IMR-90 (cell line): ENCODE results near the gene RABEP2. TPM values are rescaled to one million over a fixed set of nuclear protein-coding genes. Genes with fewer than 3 reads are reported as not detected.

Experiments
- ATAC-seq: fragments of 200-7000 bp; cut with Tn5 transposase; 2 replicates; pipeline ENCODE4 v1.9.1; 2020; ENCODE audit warnings: low read depth, mild to moderate bottlenecking, moderate library complexity
- BruUV-seq: library from RNA; stranded (reverse); fragments of 400-500 nt; replicated peaks from 2 replicates; lab custom pipeline; 2021; lab: Mats Ljungman, UMichigan
- CTCF ChIA-PET: fragments of 300-600 bp; formaldehyde crosslinking; extraction: SDS; loops from one replicate; lab custom pipeline; 2021; ENCODE audit warnings: antibody characterized with exemption; lab: Yijun Ruan, JAX
- POLR2A ChIA-PET: fragments of 300-600 bp; sonication (Branson Sonifier 250); formaldehyde crosslinking; loops from one replicate; lab custom pipeline; 2022; ENCODE audit warnings: antibody characterized with exemption; ENCODE audit not compliant: unreplicated experiment; lab: Charles Lee
- DNase-seq: peaks from one replicate; pipeline ENCODE4 v3.0.0; 2013
- H2AFZ ChIP-seq: replicated peaks from 2 replicates; pipeline ENCODE3; 2013; ENCODE audit warnings: low read length, mild to moderate bottlenecking; ENCODE audit not compliant: poor library complexity
- H2AK5ac ChIP-seq: 2 replicates; pipeline ENCODE4 v1.6.1; 2013; ENCODE audit warnings: low read depth, low read length, inconsistent platforms
- H2AK9ac ChIP-seq: replicated peaks from 2 replicates; pipeline ENCODE3; 2013; ENCODE audit warnings: mild to moderate bottlenecking, low read depth, low read length, moderate library complexity; ENCODE audit not compliant: poor library complexity
- H2BK120ac ChIP-seq: 2 replicates; pipeline ENCODE4 v1.6.1; 2013; ENCODE audit warnings: low read depth, low read length, inconsistent platforms
- H2BK15ac ChIP-seq: 3 replicates; pipeline ENCODE4 v1.6.1; 2013; ENCODE audit warnings: low read depth, low read length, inconsistent platforms
- H2BK20ac ChIP-seq: 2 replicates; pipeline ENCODE4 v1.6.1; 2013; ENCODE audit warnings: low read depth, mild to moderate bottlenecking, inconsistent platforms, low read length, moderate library complexity
- H2BK5ac ChIP-seq: 2 replicates; pipeline ENCODE4 v1.6.1; 2013; ENCODE audit warnings: mild to moderate bottlenecking, low read depth, low read length, inconsistent platforms; ENCODE audit not compliant: poor library complexity, severe bottlenecking
- H3K14ac ChIP-seq: replicated peaks from 2 replicates; pipeline ENCODE4 v1.6.1; 2013; ENCODE audit warnings: low read depth, low read length, inconsistent platforms
- H3K18ac ChIP-seq: 2 replicates; pipeline ENCODE4 v1.6.1; 2013; ENCODE audit warnings: low read depth, low read length, control low read depth
- H3K23ac ChIP-seq: 2 replicates; pipeline ENCODE4 v1.6.1; 2013; ENCODE audit warnings: low read depth, low read length, inconsistent platforms
- H3K27ac ChIP-seq: 2 replicates; pipeline ENCODE4 v1.5.1; 2013; ENCODE audit warnings: mild to moderate bottlenecking, control low read depth, low read length; ENCODE audit not compliant: insufficient read depth
- H3K27me3 ChIP-seq: 2 replicates; pipeline ENCODE4 v1.6.1; 2013; ENCODE audit warnings: low read length; ENCODE audit not compliant: control insufficient read depth, insufficient read depth
- H3K36me3 ChIP-seq: 2 replicates; pipeline ENCODE4 v1.6.1; 2013; ENCODE audit warnings: low read length, mixed read lengths; ENCODE audit not compliant: control insufficient read depth, insufficient read depth
- H3K4ac ChIP-seq: 2 replicates; pipeline ENCODE4 v1.6.1; 2013; ENCODE audit warnings: low read depth, low read length, inconsistent platforms
- H3K4me1 ChIP-seq: 2 replicates; pipeline ENCODE4 v1.6.1; 2013; ENCODE audit warnings: low read length, mixed read lengths; ENCODE audit not compliant: control insufficient read depth, insufficient read depth
- H3K4me2 ChIP-seq: 2 replicates; pipeline ENCODE4 v1.6.1; 2013; ENCODE audit warnings: low read depth, mild to moderate bottlenecking, control low read depth, low read length, moderate library complexity
- H3K4me3 ChIP-seq: 2 replicates; pipeline ENCODE4 v1.5.1; 2013; ENCODE audit warnings: low read depth, mild to moderate bottlenecking, control low read depth, low read length, moderate library complexity; ENCODE audit not compliant: insufficient read depth
- H3K56ac ChIP-seq: 2 replicates; pipeline ENCODE4 v1.6.1; 2013; ENCODE audit warnings: low read length, inconsistent platforms; ENCODE audit not compliant: insufficient read depth; ENCODE audit errors: extremely low read depth
- H3K79me1 ChIP-seq, 2 experiments: 2 replicates each; pipeline ENCODE4 v1.6.1; 2013; ENCODE audit warnings: low read length in 2 of 2, inconsistent platforms in 1 of 2, low read depth in 1 of 2
- H3K9ac ChIP-seq: 2 replicates; pipeline ENCODE4 v1.6.1; 2013; ENCODE audit warnings: low read depth, low read length, control low read depth
- H3K9me1 ChIP-seq: 2 replicates; pipeline ENCODE4 v1.6.1; 2013; ENCODE audit warnings: low read length, inconsistent platforms; ENCODE audit not compliant: insufficient read depth
- H3K9me3 ChIP-seq: 2 replicates; pipeline ENCODE4 v1.6.1; 2013; ENCODE audit warnings: low read length; ENCODE audit not compliant: control insufficient read depth, insufficient read depth
- H4K20me1 ChIP-seq: 2 replicates; pipeline ENCODE4 v1.6.1; 2013; ENCODE audit warnings: low read length, inconsistent platforms; ENCODE audit not compliant: insufficient read depth
- H4K5ac ChIP-seq: 2 replicates; pipeline ENCODE4 v1.6.1; 2013; ENCODE audit warnings: mild to moderate bottlenecking, low read depth, low read length, control low read depth
- H4K8ac ChIP-seq, 2 experiments: 2 replicates each; pipeline ENCODE4 v1.6.1; 2013; ENCODE audit warnings: low read depth in 2 of 2, low read length in 2 of 2, control low read depth in 1 of 2, inconsistent platforms in 1 of 2
- H4K91ac ChIP-seq: 2 replicates; pipeline ENCODE4 v1.6.1; 2013; ENCODE audit warnings: low read depth, low read length, inconsistent platforms; ENCODE audit not compliant: insufficient read depth
- BHLHE40 ChIP-seq: fragments of 150-350 bp; IDR thresholded peaks from 2 replicates; pipeline ENCODE4 v1.6.1; 2016; ENCODE audit warnings: mild to moderate bottlenecking, low read depth, low read length
- CEBPB ChIP-seq: IDR thresholded peaks from 2 replicates; pipeline ENCODE4 v1.6.1; 2012; ENCODE audit warnings: low read depth, low read length, improper control_type of control experiment
- CHD1 ChIP-seq: IDR thresholded peaks from 2 replicates; pipeline ENCODE4 v1.6.1; 2012; ENCODE audit warnings: low read depth, low read length, improper control_type of control experiment
- CTCF ChIP-seq: conservative IDR thresholded peaks from 2 replicates; pipeline ENCODE4 v1.5.1; 2012; ENCODE audit warnings: mild to moderate bottlenecking, low read depth, low read length, improper control_type of control experiment
- ELK1 ChIP-seq: fragments of 150-350 bp; IDR thresholded peaks from 2 replicates; pipeline ENCODE4 v1.6.1; 2016; ENCODE audit warnings: low read depth, mild to moderate bottlenecking, low read length, moderate library complexity, borderline replicate concordance
- FOS ChIP-seq: fragments of 150-350 bp; IDR thresholded peaks from 2 replicates; pipeline ENCODE4 v1.6.1; 2016; ENCODE audit warnings: low read depth, low read length
- MAFK ChIP-seq: IDR thresholded peaks from 2 replicates; pipeline ENCODE4 v1.6.1; 2012; ENCODE audit warnings: low read depth, low read length, improper control_type of control experiment
- MAZ ChIP-seq: IDR thresholded peaks from 2 replicates; pipeline ENCODE4 v1.6.1; 2012; ENCODE audit warnings: low read depth, mild to moderate bottlenecking, low read length, improper control_type of control experiment, moderate library complexity, borderline replicate concordance
- MXI1 ChIP-seq: IDR thresholded peaks from 2 replicates; pipeline ENCODE4 v1.6.1; 2012; ENCODE audit warnings: low read depth, mild to moderate bottlenecking, low read length, moderate library complexity, borderline replicate concordance
- NFE2L2 ChIP-seq: fragments of 150-350 bp; IDR thresholded peaks from 2 replicates; pipeline ENCODE4 v1.6.1; 2016; ENCODE audit warnings: low read depth, mild to moderate bottlenecking, low read length
- POLR2A ChIP-seq: IDR thresholded peaks from 2 replicates; pipeline ENCODE4 v1.6.1; 2012; ENCODE audit warnings: mild to moderate bottlenecking, low read depth, low read length
- RAD21 ChIP-seq: IDR thresholded peaks from 2 replicates; pipeline ENCODE4 v1.6.1; 2012; ENCODE audit warnings: low read length, improper control_type of control experiment
- RCOR1 ChIP-seq: IDR thresholded peaks from 2 replicates; pipeline ENCODE4 v1.6.1; 2012; ENCODE audit warnings: mild to moderate bottlenecking, low read length, improper control_type of control experiment; ENCODE audit not compliant: insufficient replicate concordance
- RFX5 ChIP-seq: IDR thresholded peaks from 2 replicates; pipeline ENCODE4 v1.8.0; 2012; ENCODE audit warnings: low read depth, mild to moderate bottlenecking, low read length, moderate library complexity
- SMC3 ChIP-seq: fragments of 150-350 bp; IDR thresholded peaks from 2 replicates; pipeline ENCODE4 v1.6.1; 2016; ENCODE audit warnings: low read depth, mild to moderate bottlenecking, antibody characterized with exemption, low read length, moderate library complexity
- USF2 ChIP-seq: fragments of 150-350 bp; IDR thresholded peaks from 2 replicates; pipeline ENCODE4 v1.6.1; 2017; ENCODE audit warnings: mild to moderate bottlenecking, antibody characterized with exemption, low read length, low read depth
- WGBS, 2 experiments: methylation state at CpG; one replicate each; pipeline versions ENCODE4 v1.1.5 to v1.1.7; 2013; ENCODE audit warnings: missing lambda C conversion rate in 2 of 2; ENCODE audit not compliant: insufficient read length in 1 of 2; ENCODE audit errors: extremely low coverage in 2 of 2; 5-methylcytosine and 5-hydroxymethylcytosine counted together
- dilution Hi-C: fragments of 300-500 bp; cut with HindIII; formaldehyde crosslinking; loops from one replicate; pipeline ENCODE4 v1.14.3; 2018; ENCODE audit warnings: low sequenced_read_pairs; ENCODE audit not compliant: unreplicated experiment
- in situ Hi-C: fragments of 300-500 bp; cut with MboI; formaldehyde crosslinking; loops from 3 replicates; pipeline ENCODE4 v1.14.3; 2019; ENCODE audit warnings: low sequenced_read_pairs, inconsistent platforms, mixed read lengths
- intact Hi-C: fragments of 100-400 bp; cut with micrococcal nuclease; formaldehyde crosslinking; loops from 2 replicates; pipeline ENCODE4 v1.10.0; 2022
- polyA plus RNA-seq, 3 experiments: library from polyadenylated mRNA; depleted of rRNA; stranded (reverse); fragments of >200 nt; gene quantifications; 2 replicates each; pipeline ENCODE4 v1.2.3, GENCODE V29; 2012; ENCODE audit warnings: low replicate concordance in 1 of 3
- total RNA-seq: library from RNA; depleted of rRNA; stranded (reverse); fragments of >200 nt; gene quantifications from 2 replicates; pipeline ENCODE4 v1.2.3, GENCODE V29; 2012

The RABEP2 gene
- total and polyA plus RNA-seq, 2 of the 4 experiments (the other 2 are of a cell fraction), result 12.2 to 20.0 TPM

- CTCF ChIA-PET, result no interaction called here
- Histone ChIP-seq H3K9ac (peak overlapping the region; percentile 83), H4K91ac (no peak overlapping the region), H3K9me1 (no peaks in the 10 kb centered on the region), H3K4me1 (peaks cover 7% of the 10 kb centered on the region; the same call in 1 of the 2 replicates), H3K18ac (no peak overlapping the region), H2AK5ac (no peak overlapping the region; the same call in 1 of the 2 replicates), H2BK120ac (no peak overlapping the region), H3K4me3 (peak overlapping the region; percentile 55), H3K14ac (0 out of 2 replicates have a peak overlapping the region, but pooled peaks have one; percentile 1), H3K9me3 (no peaks in the 10 kb centered on the region), H3K4me2 (peak overlapping the region; percentile 95), H4K8ac (peak overlapping the region; percentile 28 to 37; a peak in 1 of 4 replicates), H3K79me1 (peaks cover 12 to 31% of the 10 kb centered on the region in 2 experiments), H3K23ac (peak overlapping the region; percentile 58; the same call in 1 of the 2 replicates), H2AFZ (peak overlapping the region; percentile 94), H4K20me1 (no peaks in the 10 kb centered on the region), H3K27me3 (no peaks in the 10 kb centered on the region), H2BK20ac (no peak overlapping the region), H2BK15ac (no peak overlapping the region), H3K36me3 (peaks cover 21% of the 10 kb centered on the region), H3K4ac (0 out of 2 replicates have a peak overlapping the region, but pooled peaks have one; percentile 53), H2BK5ac (no peak overlapping the region), H2AK9ac (peak overlapping the region; percentile 86), H3K27ac (peak overlapping the region; percentile 41), H4K5ac (no peak overlapping the region), H3K56ac (0 out of 2 replicates have a peak overlapping the region, but pooled peaks have one; percentile 38)
- no TSS peak for BruUV-seq
- WGBS, 2 experiments, result 0% methylated on average over 11 of the region's 17 CpGs; no CpG with 5 or more reads in 1 of the 2 experiments
- TF ChIP-seq SMC3, result no peak
- no peak for TF ChIP-seq CEBPB
- TF ChIP-seq CTCF, result no peak
- no peak for TF ChIP-seq ELK1
- TF ChIP-seq MAZ, result no peak
- TF ChIP-seq BHLHE40, result no peak
- no peak for TF ChIP-seq POLR2A
- no peak for TF ChIP-seq RCOR1
- no peak for TF ChIP-seq FOS
- no peak for TF ChIP-seq MAFK
- no peak for TF ChIP-seq RAD21
- TF ChIP-seq MXI1, result no peak
- TF ChIP-seq NFE2L2, result no peak
- no peak for TF ChIP-seq RFX5
- TF ChIP-seq USF2, result no peak
- no peak for TF ChIP-seq CHD1
- DNase-seq (no peak), ATAC-seq (no peak)
- dilution Hi-C loops, result no loop called here
- POLR2A ChIA-PET, result no interaction called here
- intact Hi-C loops, result no loop called here
- in situ Hi-C loops, result loop anchor here (25.0 kb wide), 1 partner anchor 311 kb away; no protein-coding TSS in a partner anchor
Observed at GRCh38 chr16:28951410-28951943, 26.4 kb upstream of the RABEP2 start.
